Measurements from ENCODE around the gene PDSS2. TPM values are rescaled to one million over a fixed set of nuclear protein-coding genes. Genes with fewer than 3 reads are reported as not detected.

The PDSS2 gene
- total and polyA plus RNA-seq, 2 of the 8 experiments (the other 6 are each of a cell fraction or from before 2014, with no cell fraction given): 10.7 to 16.1 TPM

DNA sequence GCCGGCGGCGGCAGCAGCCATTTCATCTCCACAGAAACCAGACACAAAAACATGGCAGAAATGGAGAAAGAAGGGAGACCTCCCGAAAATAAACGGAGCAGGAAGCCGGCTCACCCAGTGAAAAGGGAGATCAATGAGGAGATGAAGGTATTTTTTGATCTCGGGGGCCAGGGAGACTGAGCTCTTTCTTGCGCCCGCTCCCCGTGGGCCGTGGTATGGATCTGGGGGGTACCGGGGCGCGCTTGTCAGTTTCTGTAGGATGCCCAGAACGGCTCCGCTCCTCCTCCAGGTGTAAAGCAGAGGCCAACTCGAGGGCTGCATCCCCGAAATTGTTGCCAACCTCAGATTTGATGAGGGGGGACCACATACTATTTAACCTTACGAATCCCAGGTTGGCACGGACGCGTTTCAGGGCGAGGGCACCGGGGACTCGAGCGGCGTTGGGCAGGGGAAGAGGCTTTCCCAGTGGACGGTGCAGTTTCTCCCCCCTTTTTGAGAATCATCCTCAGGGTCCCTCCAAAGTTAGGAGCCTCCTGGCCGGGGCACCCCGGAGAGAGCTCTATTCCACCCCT is 31.3 kb upstream of the PDSS2 start:
- Histone ChIP-seq H3K79me2 (ENCODE audit: control insufficient read depth in 1 of 2, insufficient read depth in 2 of 2, low read length in 2 of 2) (no peaks in the 10 kb centered on the region), H3K27me3 (replicated peaks in 1 of 4; ENCODE audit: control insufficient read depth in 3 of 4, extremely low read depth in 1 of 4, insufficient read depth in 3 of 4, low read length in 3 of 4) (peaks cover 10 to 43% (median 27%) of the 10 kb centered on the region in 4 experiments), H3K23ac (ENCODE audit: insufficient read length) (no peak overlapping the region), H3K4me1 (replicated peaks in 1 of 4; ENCODE audit: control insufficient read depth in 3 of 4, insufficient read depth in 4 of 4, low read length in 3 of 4) (peaks cover 0 to 14% (median 10%) of the 10 kb centered on the region in 4 experiments; a peak in 6 of 7 replicates), H3K23me2 (ENCODE audit: low read depth, low read length) (peaks cover 26% of the 10 kb centered on the region), H2BK20ac (ENCODE audit: low read length) (no peak overlapping the region), H3K9me3 (ENCODE audit: insufficient read depth in 2 of 2, low read depth in 1 of 2, low read length in 1 of 2) (no peaks in the 10 kb centered on the region), H2BK120ac (replicated peaks; ENCODE audit: low read depth, low read length) (no peak overlapping the region), H3K4me3 (ENCODE audit: extremely low read depth in 1 of 4, insufficient read depth in 2 of 4, low read depth in 3 of 4, low read length in 4 of 4) (peak overlapping the region; percentile 63 to 91 (median 86)), H4K8ac (ENCODE audit: extremely low read depth, insufficient read depth, low read length) (no peak overlapping the region; the same call in 1 of the 2 replicates), H2AK5ac (ENCODE audit: low read depth, low read length) (no peak overlapping the region), H3K9ac (replicated peaks in 1 of 4; ENCODE audit: extremely low read depth in 1 of 4, low read depth in 3 of 4, low read length in 3 of 4) (no peak overlapping the region), H2BK12ac (ENCODE audit: low read depth, low read length) (no peak overlapping the region), H3K18ac (ENCODE audit: extremely low read depth, low read length) (no peak overlapping the region), H3K27ac (ENCODE audit: low read depth, low read length) (no peak overlapping the region), H2BK5ac (ENCODE audit: low read depth, low read length) (no peak overlapping the region), H4K5ac (ENCODE audit: insufficient read length, low read depth, low read length) (no peak overlapping the region), H3K79me1 (ENCODE audit: low read depth, low read length) (no peaks in the 10 kb centered on the region; the same call in 1 of the 2 replicates), H3K36me3 (ENCODE audit: control insufficient read depth in 2 of 4, insufficient read depth in 4 of 4, low read length in 3 of 4) (no peaks in the 10 kb centered on the region), H2BK15ac (ENCODE audit: low read length) (no peak overlapping the region), H3K4ac (replicated peaks; ENCODE audit: insufficient read length, low read depth, low read length) (no peak overlapping the region), H3K56ac (replicated peaks; ENCODE audit: insufficient read length, low read depth, low read length) (no peak overlapping the region), H3K4me2 (ENCODE audit: insufficient read depth in 1 of 2, low read depth in 2 of 2, low read length in 2 of 2) (peak overlapping the region; percentile 82 to 99), H4K20me1 (replicated peaks in 1 of 2; ENCODE audit: control insufficient read depth in 1 of 2, insufficient read depth in 2 of 2, low read length in 2 of 2) (peaks cover 0 to 2% of the 10 kb centered on the region in 2 experiments), H3K14ac (ENCODE audit: insufficient read length) (no peak overlapping the region), H2AFZ (ENCODE audit: low read length) (peak overlapping the region; percentile 61; the same call in 1 of the 2 replicates), H4K91ac (replicated peaks; ENCODE audit: insufficient read length, low read length) (no peak overlapping the region)
- POLR2A ChIA-PET (ENCODE audit: partially characterized antibody): interaction anchor here (0.6 to 5.4 kb wide), 4 partner anchors 31 to 231 kb away, joined by 3 to 26 read pairs (median 3); partner anchors contain the start of gene PDSS2
- FAIRE-seq (no peak), DNase-seq (ENCODE audit: low read depth in 1 of 2, low spot score in 2 of 2) (peak in 1 of 2 experiments; percentile 58)
- 0% methylated on average over 26 of the region's 30 CpGs; no CpG with 5 or more reads in 1 of the 2 experiments for WGBS, 2 experiments (ENCODE audit: extremely low coverage in 1 of 2, insufficient coverage in 1 of 2, insufficient read length in 1 of 2, insufficient replicate concordance in 2 of 2, low coverage in 1 of 2, low lambda C conversion rate in 2 of 2, missing lambda C conversion rate in 1 of 2)
- CTCF ChIA-PET (ENCODE audit: partially characterized antibody): interaction anchor here (0.7 to 2.2 kb wide), 6 partner anchors 32 to 165 kb away, joined by 3 to 9 read pairs (median 4); partner anchors contain the start of gene PDSS2
- no peak for TF ChIP-seq EP300 (IDR thresholded peaks at IDR 0.05; ENCODE audit: borderline replicate concordance in 1 of 2, low read depth in 2 of 2, low read length in 2 of 2)
- TF ChIP-seq, protein P1, sequence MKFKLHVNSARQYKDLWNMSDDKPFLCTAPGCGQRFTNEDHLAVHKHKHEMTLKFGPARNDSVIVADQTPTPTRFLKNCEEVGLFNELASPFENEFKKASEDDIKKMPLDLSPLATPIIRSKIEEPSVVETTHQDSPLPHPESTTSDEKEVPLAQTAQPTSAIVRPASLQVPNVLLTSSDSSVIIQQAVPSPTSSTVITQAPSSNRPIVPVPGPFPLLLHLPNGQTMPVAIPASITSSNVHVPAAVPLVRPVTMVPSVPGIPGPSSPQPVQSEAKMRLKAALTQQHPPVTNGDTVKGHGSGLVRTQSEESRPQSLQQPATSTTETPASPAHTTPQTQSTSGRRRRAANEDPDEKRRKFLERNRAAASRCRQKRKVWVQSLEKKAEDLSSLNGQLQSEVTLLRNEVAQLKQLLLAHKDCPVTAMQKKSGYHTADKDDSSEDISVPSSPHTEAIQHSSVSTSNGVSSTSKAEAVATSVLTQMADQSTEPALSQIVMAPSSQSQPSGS (IDR thresholded peaks at IDR 0.05; ENCODE audit: low read length): no peak
- peak; percentile 57 for TF ChIP-seq ASH2L (IDR thresholded peaks at IDR 0.05; ENCODE audit: low read length)
- TF ChIP-seq, protein P2, sequence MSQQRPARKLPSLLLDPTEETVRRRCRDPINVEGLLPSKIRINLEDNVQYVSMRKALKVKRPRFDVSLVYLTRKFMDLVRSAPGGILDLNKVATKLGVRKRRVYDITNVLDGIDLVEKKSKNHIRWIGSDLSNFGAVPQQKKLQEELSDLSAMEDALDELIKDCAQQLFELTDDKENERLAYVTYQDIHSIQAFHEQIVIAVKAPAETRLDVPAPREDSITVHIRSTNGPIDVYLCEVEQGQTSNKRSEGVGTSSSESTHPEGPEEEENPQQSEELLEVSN (IDR thresholded peaks at IDR 0.05): no peak
- no peak for TF ChIP-seq CBX5 (IDR thresholded peaks at IDR 0.05; ENCODE audit: low read depth, low read length)
- TF ChIP-seq MAX (IDR thresholded peaks at IDR 0.05): no peak
- TF ChIP-seq GTF2F1 (IDR thresholded peaks at IDR 0.05; ENCODE audit: borderline replicate concordance, low read depth, low read length): no peak
- TF ChIP-seq POLR2AphosphoS5 (IDR thresholded peaks at IDR 0.05; ENCODE audit: low read depth, low read length): no peak
- TF ChIP-seq NRF1 (IDR thresholded peaks at IDR 0.05; ENCODE audit: low read depth, low read length): no peak
- no peak for TF ChIP-seq POLR2A (IDR thresholded peaks at IDR 0.05; ENCODE audit: control extremely low read depth in 1 of 2, low read depth in 2 of 2, low read length in 2 of 2)
